Middle frontal gyrus (tissue), 1 donor: ENCODE measurements around the gene FARS2.

Experiments used
- DNase-seq: peaks from one replicate; pipeline ENCODE4 v3.0.0-alpha.2; 2015; ENCODE audit warnings: low spot score; ENCODE audit errors: extremely low spot score

The FARS2 gene

DNA sequence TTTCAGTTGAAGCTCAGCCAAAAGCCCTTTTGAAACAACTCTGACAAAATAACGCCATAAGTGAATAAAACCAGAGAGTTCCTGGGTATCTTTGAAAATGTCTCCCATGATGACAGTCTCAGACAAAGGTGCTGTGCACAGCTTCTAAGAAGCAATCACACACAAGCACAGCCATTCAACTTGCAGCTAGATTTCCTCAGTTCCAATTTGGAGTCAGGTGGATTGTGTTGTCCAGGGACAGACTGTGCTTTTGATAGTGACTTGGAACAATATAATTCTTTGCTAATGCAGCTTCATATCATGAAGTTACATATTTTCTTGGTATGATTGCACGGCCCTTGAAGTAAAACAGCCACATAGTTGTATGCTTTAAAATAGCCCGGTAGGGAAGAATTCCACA, 105.6 kb downstream of the FARS2 start:
- DNase-seq = no peak

DNA sequence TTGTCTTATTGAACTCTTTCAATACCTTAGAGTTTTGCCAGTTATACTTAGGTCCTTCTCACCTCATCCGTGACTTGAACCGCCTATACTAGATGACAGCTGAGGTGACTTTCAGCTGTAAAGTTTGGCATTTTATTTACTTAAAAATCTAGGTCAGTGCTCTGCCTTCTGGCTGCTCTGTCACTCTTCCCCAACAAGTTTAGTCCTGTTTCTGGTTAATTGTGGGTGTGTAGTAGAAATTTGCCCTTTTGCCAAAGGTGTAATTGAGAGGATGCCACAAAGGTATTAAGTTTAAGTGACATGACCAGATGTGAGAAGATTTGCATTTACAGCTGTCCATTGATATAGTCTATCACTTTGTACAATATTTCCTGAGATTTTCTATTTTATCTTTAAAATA, 106.2 kb downstream of the FARS2 start:
- DNase-seq = no peak

DNA sequence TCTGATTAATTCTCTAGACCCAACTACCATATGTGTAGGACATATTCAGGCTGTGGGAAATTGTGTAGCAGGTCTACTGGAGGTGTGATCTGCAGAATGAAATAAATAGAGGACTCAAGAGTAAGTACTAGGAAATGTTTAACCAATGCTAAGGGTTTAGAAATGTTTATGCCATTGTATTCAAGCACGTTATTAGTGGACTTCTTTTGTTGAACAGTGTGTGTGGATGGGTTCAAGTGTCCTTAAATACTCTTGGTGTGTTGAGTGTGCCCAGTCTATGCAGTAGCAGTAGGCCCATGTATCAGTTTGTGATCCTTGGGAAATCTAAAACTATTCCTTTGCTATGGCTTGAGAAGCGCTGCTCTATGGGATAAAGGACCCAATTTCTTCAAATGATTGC, 112.1 kb downstream of the FARS2 start:
- no peak for DNase-seq

DNA sequence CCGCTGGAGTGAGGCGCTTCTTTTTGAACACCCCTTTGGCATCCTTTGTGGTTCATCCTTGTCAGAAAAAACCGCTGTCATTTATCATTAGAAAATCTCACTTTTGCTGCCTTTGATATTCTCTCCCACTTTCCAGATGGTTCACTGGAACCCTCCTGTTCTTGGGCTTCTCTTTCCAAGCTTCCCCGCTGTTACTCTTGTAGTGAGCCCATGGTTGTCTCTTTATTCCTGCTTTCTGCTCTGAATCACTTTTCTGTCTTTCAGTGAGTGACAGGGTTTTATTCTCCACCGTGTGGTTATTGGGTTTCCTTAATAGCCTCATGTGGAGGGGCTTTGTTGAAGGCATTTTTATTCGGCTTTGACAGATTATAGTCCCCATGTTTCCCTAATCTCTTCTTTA, 117.0 kb downstream of the FARS2 start:
- no peak for DNase-seq

DNA sequence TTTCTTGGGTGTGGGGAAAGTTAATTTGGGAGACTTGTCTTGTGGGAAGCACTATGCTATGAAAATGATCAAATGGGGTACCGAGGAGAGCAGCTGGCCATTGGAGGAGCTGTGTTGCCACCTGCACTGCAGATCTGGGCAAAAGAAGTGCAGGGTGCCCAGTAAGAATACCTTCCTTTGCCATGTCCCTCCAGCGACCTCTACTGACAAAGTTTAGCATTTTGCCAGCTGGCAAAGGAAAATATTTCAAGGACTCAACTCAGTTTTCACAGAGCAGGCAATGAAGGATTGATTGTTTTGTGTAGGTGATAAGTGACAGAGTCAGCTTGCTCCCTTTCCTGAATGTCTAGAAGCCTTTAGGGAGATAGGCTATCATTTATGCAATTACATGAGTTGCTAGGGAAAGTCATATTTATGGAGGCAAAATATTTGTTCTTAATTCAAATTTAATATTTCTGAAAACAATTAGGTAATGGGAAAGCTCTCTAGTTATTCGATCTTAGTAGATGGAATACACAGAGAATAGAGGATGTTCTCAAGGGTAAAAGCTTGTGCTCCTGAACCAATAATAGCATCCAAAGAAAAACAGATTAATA, 118.4 kb downstream of the FARS2 start:
- DNase-seq = no peak

DNA sequence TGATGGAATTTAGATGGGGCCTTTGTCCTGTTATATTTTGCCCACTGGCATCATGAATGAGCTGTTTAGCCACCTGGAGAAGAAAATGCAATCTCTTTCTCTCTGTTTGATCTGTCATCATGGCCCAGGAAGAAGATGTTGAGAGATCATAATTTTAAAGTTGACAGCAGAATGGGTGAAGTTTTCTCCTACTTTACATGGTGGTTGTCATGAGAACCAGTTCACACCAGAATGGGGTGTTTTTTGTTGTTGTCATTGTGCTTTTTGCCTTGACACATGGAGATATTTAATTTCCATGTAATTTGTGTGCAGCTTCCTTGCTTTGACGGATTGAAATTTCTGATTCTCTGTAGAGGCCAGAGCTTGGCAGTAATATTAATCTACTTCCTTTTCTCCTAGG, 122.5 kb downstream of the FARS2 start:
- no peak for DNase-seq

DNA sequence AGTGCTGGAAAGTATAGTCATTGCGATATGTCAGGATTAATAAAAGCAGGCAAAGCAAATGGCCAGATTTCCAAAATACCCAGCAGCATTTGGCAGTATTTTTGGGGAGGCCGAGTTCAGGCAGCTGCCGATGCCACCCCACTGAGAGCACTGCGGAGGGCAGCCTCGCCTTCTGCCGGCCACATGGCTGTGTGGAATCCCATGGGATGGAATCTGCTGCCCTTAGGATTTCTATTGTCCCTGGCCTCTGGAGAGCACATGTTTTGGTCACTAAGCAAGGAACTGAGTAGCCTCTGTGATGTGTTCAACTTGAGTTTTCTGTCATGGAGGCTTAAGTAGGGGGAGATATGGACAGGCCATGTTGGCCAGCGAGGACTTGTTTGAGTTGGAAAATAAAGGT, 123.0 kb downstream of the FARS2 start:
- no peak for DNase-seq

DNA sequence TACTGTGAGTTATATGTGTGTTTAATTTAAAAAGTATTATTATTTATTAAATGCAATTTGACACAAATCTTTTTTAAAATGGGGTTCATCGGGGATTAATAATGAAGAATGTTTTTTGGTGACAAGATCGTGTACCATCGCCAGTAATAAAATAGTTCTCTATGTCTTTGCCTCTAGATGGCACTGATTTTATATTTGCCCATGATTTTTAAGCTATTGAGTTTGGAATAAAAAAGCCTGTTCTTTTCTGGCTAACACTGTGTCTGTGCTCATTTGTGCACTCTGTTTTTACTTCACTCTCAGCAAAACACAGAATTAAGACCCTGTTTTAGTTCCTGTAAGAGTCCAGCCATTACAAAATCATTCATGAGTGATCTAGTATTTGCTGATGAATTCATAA, 127.0 kb downstream of the FARS2 start:
- no peak for DNase-seq

DNA sequence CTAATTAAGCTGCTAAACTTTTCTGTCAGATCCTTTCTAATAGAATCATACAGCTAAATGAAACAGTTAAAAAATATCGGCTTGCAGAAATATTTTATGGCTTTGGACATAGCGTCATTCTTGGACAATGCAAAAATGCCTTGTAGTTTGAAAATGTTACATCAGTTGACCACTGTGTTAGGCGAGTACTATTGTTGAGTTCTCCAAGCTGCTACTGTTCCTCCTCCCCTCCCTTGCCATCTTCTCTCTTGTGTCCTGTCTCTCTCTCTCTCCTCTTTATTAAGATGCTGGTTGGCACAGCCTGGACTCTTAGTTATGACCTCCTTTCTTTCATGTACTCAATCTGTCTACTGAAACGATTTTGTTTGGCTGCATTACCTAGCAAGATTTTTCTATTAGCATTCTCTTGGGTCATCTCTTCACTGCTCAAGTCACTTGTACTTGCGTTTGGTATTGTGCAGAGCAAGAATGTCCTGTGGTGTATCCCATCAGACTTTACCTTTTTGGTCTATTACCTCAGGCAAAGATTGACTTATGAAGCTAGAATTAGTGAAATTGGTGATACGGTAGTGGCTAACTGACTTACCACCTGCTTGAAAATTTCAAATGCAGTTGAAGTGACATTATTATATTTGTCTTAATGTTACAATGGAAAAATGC, 127.9 kb downstream of the FARS2 start:
- DNase-seq = no peak

DNA sequence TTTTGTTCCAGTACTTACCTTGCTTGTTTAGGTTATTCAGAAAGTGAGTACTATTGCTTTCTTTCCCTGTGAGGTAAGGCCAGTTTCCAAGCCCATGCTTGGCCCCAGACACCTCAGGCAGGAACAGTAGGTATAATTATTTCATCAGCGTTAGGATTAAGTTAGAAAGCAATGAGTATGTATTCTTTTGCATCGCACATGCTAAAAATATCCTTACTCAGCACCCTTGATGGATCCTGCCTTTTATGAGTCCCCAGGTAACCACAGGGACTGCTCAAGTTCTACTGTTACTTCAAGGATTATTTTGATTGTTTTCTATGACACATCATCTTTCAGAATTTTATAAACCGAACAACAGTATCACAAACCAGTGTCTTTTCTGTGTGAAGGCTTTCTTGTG, 128.9 kb downstream of the FARS2 start:
- DNase-seq = no peak

DNA sequence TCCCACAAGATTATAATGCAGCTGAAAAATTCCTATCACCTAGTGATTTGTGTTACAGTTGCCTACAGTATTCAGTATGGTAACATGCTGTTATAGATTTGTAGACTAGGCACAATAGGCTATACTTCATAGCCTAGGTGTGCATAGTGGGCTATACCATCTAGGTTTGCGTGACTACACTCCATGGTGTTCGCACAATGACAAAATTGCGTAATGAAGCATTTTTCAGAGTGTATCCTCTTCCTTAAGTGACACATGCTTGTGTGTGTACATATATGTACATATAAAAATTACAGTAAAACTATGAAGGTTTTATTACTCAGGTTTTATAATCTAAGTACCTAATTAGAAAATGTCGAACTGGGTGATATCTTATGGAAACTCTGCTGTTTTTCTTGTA, 133.0 kb downstream of the FARS2 start:
- no peak for DNase-seq

DNA sequence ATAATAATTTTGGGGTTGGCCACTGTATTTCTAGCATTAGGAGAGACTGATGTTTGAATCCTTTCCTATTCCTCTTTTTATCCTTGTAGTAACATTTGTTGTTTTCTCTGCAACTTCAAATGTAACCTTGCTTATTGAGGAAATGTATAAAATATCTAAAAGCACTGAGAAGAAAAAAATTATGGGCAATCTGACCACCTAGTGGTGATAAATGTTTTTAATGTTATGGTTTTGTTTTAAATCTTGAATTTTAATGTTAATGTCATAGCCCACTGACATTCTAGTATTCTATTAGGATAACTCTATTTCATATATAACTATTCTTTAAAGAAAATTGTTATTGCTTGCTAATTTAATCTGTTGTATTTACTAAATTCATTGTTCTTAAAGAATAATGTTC, 134.4 kb downstream of the FARS2 start:
- DNase-seq = no peak

DNA sequence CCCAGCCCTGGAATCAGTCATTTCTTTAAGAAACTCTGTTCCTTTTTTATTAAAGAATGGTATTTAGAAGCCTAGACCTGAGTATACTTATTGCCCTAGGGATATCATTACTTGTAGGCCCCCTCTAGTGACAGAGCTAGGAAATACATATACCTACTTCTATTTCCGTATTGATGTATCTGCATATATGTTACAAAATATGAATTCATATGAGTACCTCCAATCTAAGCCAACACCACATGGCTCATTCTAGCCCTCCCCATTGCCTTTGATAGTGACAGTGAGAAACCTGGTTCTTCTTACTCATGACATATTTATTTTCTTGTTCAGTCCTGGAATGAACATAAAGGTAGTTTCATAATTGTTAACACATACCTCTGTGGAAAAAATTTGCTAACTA, 137.2 kb downstream of the FARS2 start:
- DNase-seq = no peak

DNA sequence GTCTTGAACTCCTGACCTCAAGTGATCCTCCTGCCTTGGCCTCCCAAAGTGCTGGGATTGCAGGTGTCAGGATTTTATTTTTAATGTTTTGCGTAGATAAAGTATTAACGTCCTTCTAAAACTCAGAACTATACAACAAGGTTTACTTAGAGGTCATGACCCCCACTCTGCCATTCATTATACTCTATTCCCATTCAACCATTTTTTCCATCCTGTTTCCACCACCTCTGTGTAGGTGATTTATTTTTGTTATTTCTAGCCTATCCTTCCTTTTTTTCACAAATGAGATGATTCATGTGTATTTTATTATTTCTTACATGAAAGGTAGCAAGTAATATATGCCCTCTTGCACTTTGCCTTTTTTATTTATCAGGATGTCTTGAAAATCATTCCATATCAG, 138.1 kb downstream of the FARS2 start:
- DNase-seq = no peak

DNA sequence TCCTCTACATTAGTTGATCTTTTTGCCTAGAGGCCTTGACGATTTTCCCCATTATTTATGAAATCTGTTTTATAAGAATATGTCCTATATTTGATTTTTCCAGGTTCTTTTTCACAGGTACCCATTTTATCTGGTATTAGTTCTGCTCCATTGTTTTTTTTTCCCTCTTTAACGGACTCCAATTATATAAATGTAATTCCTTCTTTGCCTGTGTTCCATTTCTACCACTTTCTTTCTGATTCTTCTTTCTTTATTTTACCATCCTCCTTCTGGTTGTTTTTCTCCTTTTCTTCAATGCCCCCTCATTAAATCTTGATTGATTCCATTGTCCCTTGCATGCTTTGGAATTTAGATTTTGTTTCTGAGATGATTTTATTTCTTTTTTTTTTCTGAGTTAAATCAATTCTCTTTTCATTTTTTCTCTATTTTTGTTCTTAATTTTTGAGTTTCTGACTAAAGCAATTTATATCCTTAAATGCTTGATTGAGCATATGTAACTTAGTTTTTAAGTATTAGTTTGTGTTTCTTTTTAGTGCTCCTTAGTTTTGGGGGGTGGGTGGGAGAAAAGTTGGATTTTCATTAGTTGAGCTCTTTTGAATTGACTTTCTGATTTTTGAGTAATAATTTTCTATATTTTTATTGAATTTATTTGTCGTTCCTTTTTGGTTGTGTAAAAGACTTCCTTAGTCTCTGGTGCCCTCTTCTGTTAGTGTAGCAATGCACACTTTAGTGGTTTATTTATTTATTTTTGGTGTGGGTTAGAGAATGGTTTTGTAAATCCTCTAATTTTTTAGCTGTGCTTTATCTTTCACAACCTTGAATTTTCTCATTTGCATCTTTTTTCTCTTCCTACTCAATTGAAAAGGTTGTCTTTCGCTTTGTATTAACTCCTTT, 140.8 kb downstream of the FARS2 start:
- no peak for DNase-seq

DNA sequence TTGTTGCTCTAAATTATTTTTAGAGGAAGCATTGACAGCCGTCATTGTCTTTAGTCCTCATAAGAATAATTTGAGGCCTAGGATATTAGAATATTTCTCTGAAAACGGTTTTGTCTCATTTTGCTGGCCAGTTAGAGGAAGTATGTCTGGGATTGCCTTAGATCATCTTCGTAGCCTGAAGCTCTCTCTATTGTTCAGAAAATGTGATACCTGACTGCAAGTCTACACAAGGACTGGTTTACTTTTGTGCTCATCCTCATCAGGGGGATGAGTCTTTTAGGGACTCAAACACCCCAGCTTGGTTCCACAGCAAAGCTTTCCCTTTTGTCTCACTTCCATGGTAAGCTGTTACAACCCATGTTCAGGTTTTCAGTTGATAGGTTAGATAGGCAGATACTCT, 141.8 kb downstream of the FARS2 start:
- DNase-seq = no peak

DNA sequence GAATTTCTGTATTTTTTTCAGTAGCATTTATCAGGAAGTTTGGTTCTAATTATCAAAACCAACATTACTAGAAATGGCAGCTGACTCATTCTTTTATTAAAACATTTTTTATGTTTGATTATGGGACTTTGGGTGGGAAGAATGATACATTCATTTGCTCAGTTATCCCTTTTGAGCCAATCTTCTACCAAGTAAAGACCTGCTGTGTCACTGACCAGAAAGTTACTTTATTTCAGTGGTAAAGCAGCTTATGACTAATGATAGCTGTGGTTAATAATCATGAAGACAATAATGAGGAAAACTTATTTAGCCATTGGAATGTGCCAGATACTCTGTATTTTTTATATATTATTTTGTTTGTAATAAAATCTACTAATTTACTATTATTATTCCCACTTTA, 142.3 kb downstream of the FARS2 start:
- DNase-seq = no peak

DNA sequence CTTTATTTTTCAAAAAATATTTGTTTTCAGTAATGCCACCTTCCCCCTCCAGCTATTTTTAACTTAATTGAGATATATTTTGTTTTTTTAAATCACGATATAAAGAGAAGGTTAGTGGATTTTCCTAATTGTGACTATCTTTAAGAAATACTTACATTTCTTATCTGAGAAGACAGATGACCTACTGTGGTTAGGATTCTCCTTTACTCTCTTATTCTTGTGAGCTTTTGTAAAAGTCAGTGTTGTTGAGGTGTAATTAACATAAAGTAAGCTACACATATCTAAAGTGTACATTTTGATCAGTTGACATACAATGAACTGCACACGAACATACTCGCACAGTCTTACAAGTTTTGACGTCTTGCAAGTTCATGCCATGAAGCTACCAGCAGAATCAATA, 144.7 kb downstream of the FARS2 start:
- no peak for DNase-seq

DNA sequence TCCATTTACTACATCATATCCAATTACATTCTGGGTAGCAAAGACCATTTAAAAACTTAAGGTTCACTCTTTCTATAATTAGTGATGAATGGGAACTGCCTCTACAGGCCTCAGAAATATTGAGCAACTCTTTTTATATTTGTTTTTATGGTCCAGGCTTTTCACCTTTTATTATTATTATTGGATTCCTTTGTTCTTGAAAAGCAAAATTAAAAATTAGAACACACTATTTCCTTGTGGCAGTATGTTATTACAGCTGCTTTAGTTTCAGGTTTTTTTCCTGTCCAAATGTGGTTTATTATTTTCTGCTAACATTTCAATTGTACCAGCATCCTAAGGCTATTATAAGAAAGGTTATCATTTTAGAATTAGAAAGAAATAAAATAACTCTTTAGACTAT, 150.1 kb downstream of the FARS2 start:
- no peak for DNase-seq

DNA sequence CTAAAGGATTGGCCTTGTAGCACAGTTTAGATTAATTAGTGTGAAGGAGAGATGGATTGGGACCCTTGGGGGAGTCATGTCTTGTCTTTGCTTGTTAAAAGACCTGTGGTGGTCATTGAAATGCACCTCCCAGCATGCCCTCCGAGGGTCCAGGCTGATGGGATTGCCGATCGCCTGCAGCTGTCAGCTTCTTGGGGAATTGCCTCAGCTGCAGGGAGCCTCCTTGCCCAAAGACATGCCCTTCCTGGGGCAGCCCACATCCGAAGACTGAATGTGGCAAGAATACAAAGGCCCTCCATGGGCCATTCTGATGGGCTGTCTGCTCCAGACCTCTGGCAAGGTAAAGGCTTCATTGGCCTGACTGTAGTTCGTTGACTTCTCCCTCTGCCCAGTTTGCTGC, 150.7 kb downstream of the FARS2 start:
- no peak for DNase-seq

DNA sequence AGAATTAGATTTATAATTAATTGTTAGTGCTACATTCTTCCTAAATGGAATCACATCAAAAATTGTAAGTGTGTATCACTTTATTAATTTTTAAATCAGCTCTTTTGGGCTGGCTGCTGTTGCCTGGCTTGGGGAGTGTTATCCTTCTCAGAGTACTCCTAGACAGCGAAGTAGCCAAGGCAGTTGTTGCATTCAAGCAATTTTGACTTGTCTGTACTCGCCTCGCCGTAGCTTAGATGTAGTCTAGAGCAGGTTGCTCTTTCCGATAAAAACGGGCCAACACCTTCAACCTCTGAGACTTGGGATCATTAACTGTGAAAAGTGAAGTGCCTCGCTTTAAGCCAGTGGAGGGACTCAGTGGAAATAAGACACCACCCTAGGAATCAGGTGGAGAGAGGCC, 151.3 kb downstream of the FARS2 start:
- DNase-seq = no peak

DNA sequence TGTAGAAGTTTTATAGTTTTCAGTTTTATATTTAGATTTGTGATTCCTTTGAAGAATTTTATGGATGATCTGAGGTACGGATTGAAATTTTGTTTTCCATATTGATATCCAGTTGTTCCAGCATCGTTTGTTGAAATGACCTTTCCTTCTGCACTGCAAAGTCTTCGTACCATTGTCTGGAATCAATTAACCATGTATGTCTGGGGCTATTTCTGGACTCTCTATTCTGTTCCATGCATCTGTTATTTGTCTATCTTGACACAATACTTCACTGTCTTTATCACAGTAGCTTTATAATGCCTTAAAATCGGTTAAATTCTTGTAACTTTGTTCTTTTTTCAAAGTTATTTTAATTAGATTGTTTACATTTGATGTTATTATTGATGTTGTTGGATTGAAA, 154.9 kb downstream of the FARS2 start:
- no peak for DNase-seq
